ENCODE measurements around the gene TAF4B.

GRCh38 chr18:26350961-26351360 is 124.7 kb downstream of the TAF4B start:
- TF ChIP-seq EP300 (IDR thresholded peaks at IDR 0.05) (no peak), CTCF (IDR thresholded peaks at IDR 0.05) (no peak), POLR2AphosphoS5 (IDR thresholded peaks at IDR 0.05) (no peak)

All from sigmoid colon (tissue), 4 donors.